Stimulated activated CD8-positive, alpha-beta memory T cell treated with anti-CD3 and anti-CD28 coated beads, Interleukin-12 subunit alpha, Interleukin-12 subunit beta, amount 100 ng/mL, for 24 hours (primary cell): ENCODE results near the gene LEMD3.

Experiments
- DNase-seq: peaks from one replicate; pipeline ENCODE4 v3.0.0-alpha.2; 2020; ENCODE audit errors: extremely low read depth

The LEMD3 gene

GRCh38 chr12:65170209-65170881 lies 962 bp downstream of the LEMD3 start:
- no peak for DNase-seq

- DNase-seq: no peak
These were observed 1.7 kb downstream of the LEMD3 start for GRCh38 chr12:65171073-65171472.

GRCh38 chr12:65171870-65172269 lies 2.5 kb downstream of the LEMD3 start:
- DNase-seq: no peak

DNA sequence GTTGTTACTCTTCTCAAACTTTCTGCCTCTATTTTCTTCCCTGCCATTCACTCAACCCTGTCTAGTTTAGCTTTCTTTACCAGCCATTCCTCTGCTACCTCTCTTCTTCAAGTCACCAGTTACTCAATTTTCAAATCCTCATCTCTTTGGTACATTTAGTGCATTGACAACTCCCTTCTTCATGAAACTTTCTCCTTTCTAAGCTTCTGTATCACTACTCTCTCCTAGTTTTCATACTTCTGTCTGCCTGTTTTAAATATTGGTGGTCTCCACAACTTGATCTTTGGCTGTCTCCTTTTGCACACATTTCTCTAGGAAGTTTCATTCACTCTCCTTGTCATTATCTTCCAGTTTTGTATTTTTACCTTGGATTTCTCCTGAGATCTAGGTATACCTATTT lies 6.0 kb downstream of the LEMD3 start:
- no peak for DNase-seq

DNA sequence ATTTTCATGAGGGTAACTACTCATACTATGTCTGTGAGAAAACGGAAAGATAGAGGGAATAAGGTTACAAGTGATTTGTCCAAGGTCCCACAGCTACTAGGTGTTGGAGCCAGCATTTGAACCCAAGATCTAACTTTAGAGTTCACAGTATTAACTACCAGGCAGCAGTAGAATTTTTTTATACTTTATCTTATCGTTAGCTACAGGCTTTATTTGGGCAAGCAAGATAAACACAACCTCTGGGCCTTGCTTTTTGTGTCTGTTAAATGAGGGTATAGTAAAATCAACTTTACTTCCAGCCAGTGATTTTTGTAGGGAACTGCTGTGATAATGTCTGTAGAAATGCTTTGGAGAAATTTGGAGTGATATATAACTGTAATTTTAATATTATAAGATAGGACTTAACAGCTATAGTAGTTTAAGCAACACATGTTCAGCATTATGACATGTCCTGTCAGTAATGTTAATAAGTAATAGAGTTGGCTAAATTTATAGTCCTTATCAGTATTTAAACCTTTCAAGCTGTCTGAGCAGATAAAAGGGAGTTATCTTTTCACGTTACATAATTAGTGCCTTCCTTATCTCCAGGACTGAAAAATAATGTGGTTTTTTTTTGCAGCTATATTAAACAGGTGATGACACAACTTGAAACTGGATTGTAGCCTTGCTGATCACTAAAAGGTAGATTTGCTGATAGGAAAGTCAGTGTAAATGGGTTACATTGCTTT lies 12.8 kb downstream of the LEMD3 start:
- DNase-seq: no peak

GRCh38 chr12:65184176-65184857 lies 14.9 kb downstream of the LEMD3 start:
- no peak for DNase-seq

- DNase-seq: no peak
These were observed 15.5 kb downstream of the LEMD3 start for GRCh38 chr12:65184858-65185229.

- no peak for DNase-seq
These were observed 18.3 kb downstream of the LEMD3 start for GRCh38 chr12:65187665-65188064.

DNA sequence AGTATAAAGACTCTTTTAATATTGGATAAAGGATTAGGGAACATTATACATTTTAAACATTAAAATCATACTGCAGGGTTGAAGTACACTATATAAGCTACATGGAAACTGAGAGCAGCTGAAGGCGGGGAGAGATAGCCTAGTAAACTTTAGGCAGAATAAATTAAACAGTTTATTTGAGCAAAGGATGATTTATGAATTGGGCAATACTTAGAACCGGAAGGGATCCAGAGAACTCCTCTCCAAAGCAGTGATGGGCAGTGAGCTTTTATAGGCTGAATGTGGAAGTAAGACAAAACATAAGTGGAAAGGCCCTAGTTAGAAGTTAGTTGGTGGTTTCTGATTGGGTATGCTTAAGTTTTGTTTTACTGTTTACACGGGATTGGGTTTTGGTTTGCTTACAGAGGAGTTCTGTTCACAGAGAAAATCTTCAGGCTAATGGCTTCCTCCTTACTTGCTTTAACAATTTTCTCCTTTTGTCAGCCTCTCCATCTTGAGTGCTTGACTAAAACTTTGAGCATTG lies 18.9 kb downstream of the LEMD3 start:
- DNase-seq: no peak

GRCh38 chr12:65189028-65189718 lies 19.8 kb downstream of the LEMD3 start:
- no peak for DNase-seq

DNA sequence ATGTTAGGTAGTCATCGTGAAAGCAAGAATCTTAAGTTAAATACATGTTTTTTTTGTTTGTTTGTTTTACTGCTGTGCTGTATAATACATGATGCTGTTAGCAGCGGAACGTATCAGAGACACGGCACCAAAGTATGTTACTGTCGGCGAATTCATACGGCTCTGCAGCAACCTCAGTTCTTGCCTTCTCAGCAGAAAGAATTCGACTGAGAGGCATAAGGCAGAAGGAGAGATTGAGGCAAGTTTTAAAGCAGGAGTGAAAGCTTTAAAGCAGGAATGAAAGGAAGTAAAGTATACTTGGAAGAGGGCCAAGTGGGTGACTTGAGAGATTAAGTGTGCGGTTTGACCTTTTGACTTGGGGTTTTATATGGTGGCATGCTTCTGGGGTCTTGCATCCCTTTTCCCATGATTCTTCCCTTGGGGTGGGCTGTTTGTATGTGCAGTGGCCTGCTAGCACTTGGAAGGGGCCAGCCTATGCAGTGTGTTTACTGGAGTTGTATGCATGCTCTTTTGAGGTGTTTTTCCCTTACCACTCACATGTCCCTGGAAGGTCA lies 23.7 kb downstream of the LEMD3 start:
- DNase-seq: no peak

GRCh38 chr12:65194949-65195348 lies 25.6 kb downstream of the LEMD3 start:
- no peak for DNase-seq

DNA sequence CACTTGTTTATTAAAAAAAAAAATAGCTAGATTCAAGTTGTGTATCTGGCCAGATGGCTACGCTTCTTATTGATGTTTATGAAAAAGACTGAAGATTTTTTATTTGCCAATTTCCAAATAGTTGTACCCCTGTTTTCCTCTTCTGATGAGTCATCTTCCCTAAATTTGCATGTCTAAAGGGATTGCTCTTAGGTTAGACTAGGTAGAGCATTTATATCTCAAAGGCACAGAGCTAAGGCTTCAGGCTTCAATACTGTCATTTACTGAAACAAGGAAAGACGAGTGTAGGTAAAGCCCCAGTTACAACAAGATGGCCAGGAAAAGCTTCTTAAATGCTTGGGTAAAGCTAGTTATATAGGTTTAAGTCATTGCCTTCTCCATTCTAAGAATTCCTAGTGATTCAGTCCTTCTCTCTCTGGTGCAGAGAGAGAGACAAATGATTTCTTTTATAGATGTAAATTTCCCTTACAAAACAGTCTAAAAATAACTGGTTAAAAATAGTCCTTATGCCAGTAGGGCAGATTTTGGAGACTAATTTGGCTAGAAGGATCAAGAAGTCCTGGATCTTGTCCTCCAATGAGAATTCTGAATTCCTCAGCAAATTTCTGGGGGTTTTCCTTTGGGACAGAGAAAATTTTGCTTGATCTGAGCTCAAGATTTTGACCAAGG lies 26.1 kb downstream of the LEMD3 start:
- no peak for DNase-seq

DNA sequence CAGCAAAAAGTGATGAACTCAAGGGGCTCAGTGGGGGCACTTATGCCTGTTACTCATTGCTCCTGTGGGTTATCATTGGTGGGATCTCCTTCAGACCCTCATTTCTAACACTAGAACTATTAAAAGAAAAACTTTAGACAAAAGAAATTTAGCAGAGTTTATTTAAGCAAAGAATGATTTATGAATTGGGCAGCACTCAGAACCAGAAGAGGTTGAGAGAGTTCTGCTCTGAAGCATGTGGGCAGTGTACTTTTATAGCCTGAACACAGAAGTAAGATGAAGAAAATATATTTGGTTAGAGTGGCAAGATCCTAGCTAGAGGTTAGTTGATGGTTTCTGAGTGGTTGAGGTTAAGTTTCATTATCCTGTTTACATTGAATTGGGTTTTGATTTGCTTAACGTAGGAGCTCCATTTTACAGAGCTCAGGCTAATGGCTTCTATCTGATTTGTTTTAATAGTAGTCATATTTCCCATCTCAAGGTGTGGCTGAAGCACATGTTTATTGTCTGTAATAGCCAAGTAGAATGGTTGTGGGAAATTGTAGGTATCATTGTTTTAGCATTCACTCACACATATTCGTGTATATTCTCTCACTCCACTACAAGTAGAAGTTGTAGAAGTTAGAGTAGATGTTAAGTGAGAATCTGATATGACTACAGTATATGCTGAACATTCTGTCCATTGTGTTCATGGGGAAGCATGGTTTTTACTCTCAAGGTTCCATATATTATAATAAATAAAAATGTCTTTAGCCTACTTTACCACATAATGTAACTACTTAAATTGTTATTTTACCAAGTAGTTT lies 27.6 kb downstream of the LEMD3 start:
- DNase-seq: no peak

- no peak for DNase-seq
These were observed 30.2 kb downstream of the LEMD3 start for GRCh38 chr12:65199604-65200003.

- DNase-seq: no peak
These were observed 30.8 kb downstream of the LEMD3 start for GRCh38 chr12:65200007-65200665.

DNA sequence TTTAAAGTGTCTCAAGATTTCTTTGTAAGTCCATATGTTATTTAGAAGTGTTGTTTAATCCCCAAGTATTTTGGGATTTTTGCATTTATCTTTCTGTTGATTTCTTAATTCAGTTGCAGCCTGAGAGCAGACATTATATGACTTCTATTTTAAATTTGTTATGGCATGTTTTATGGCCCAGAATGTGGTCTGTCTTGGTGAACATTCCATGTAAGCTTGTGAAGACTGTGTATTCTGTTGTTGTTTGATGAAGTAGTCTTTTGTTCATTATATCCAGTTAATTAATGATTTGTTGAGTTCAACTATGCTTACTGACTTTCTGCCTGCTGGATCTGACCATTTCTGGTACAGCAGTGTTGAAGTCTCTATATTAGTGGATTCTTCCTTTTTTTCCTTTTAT lies 34.0 kb downstream of the LEMD3 start:
- no peak for DNase-seq

DNA sequence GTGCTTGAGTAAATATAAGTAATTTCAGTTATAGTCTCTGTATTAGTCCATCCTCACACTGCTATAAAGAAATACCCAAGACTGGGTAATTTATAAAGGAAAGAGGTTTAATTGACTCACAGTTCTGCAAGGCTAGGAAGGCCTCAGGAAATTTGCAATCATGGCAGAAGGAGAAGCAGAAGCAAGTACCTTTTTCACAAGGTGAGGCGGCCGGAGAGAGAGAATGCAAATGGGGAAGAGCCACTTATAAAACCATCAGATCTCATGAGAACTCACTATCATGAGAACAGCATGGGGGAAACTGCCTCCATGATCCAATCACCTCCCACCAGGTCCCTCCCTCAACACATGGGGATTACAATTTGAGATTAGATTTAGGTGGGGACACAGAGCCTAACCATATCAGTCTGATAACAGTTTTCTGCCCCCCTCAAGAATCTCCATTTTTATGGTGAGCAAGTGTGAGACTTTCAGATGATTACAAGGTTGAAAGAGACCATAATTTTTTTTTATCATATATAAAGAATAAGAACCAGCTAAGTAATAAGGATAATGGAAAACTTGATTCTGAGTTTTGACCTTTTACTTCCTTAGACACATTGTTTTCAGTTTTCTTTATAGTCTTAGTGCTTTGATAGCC lies 35.6 kb downstream of the LEMD3 start:
- DNase-seq: no peak

GRCh38 chr12:65205886-65206285 lies 36.5 kb downstream of the LEMD3 start:
- DNase-seq: no peak
